Uterus (tissue), 4 donors: Measurements from ENCODE around the gene ELK4. TPM values are rescaled to one million over a fixed set of nuclear protein-coding genes. Genes with fewer than 3 reads are reported as not detected.

ENCODE experiments used
- DNase-seq, 2 donors: peaks; one replicate each; pipeline ENCODE4 v3.0.0-alpha.2; 2019 to 2020
- H3K27ac ChIP-seq, 2 donors: fragments of 200-600 bp; sonication (generic); 1 replicate in 1 of 2; 2 replicates in 1 of 2; pipeline ENCODE4 v1.5.1; 2016 to 2018
- H3K27me3 ChIP-seq, 2 donors: fragments of 200-600 bp; sonication (generic); one replicate each; pipeline ENCODE4 v1.5.1; 2018 to 2019; ENCODE audit warnings: control low read depth in 1 of 2
- H3K36me3 ChIP-seq, 2 donors: fragments of 200-600 bp; sonication (generic); one replicate each; pipeline ENCODE4 v1.5.1; 2019; ENCODE audit warnings: control low read depth in 1 of 2
- H3K4me1 ChIP-seq, 2 donors: fragments of 200-600 bp; sonication (generic); one replicate each; pipeline ENCODE4 v1.5.1; 2018 to 2019; ENCODE audit warnings: control low read depth in 1 of 2
- H3K4me3 ChIP-seq, 2 donors: fragments of 200-600 bp; sonication (generic); 1 replicate in 1 of 2; 2 replicates in 1 of 2; pipeline ENCODE4 v1.5.1; 2018 to 2019; ENCODE audit warnings: mild to moderate bottlenecking in 1 of 2
- H3K9me3 ChIP-seq, 2 donors: fragments of 200-600 bp; sonication (generic); one replicate each; pipeline ENCODE4 v1.5.1; 2019; ENCODE audit warnings: control low read depth in 1 of 2
- CTCF ChIP-seq, 4 experiments: fragments of 200-600 bp in 2 of 4; fragments of 450-650 bp in 2 of 4; sonication (generic) in 2 of 4; IDR thresholded peaks; one replicate each; pipeline ENCODE4 v1.5.1; 2016 to 2019; ENCODE audit warnings: antibody characterized with exemption in 4 of 4, mild to moderate bottlenecking in 2 of 4, moderate library complexity in 1 of 4
- POLR2A ChIP-seq, 2 donors: fragments of 450-650 bp; IDR thresholded peaks; one replicate each; pipeline ENCODE4 v1.6.1; 2016; ENCODE audit warnings: antibody characterized with exemption in 2 of 2, mild to moderate bottlenecking in 1 of 2, moderate library complexity in 1 of 2
- intact Hi-C: fragments of 100-400 bp; cut with DNase I; formaldehyde crosslinking; loops from one replicate; pipeline ENCODE4 v1.15.1; 2023; ENCODE audit warnings: low total_unique reads
- total RNA-seq, 4 donors: library from RNA; depleted of rRNA in 3 of 4; stranded (reverse); fragments of >200 nt in 3 of 4; gene quantifications; one replicate each; pipeline versions ENCODE4 v1.1.0 to v1.2.4, GENCODE V29; 2014 to 2023
- donor health status: DM: yes; HTN: yes; CAD: no.

Gene ELK4
- total RNA-seq, 4 donors from 2014 or later, result 17.9 to 97.7 (median 26.7) TPM

- Histone ChIP-seq H3K27me3 (no peaks in the 10 kb centered on the region), H3K4me1 (no peaks in the 10 kb centered on the region), H3K4me3 (no peak overlapping the region), H3K36me3 (no peaks in the 10 kb centered on the region), H3K9me3 (no peaks in the 10 kb centered on the region), H3K27ac (no peak overlapping the region)
- no peak for DNase-seq
- intact Hi-C loops, result no loop called here
- no peak for TF ChIP-seq CTCF (IDR thresholded peaks at IDR 0.05)
- TF ChIP-seq POLR2A (IDR thresholded peaks at IDR 0.05), result no peak
Observed at GRCh38 chr1:205670611-205671430, 39.0 kb upstream of the ELK4 start.

GRCh38 chr1:205670150-205670446 lies 38.3 kb upstream of the ELK4 start:
- no peak for DNase-seq
- Histone ChIP-seq H3K9me3 (no peaks in the 10 kb centered on the region), H3K27ac (no peak overlapping the region), H3K4me3 (no peak overlapping the region), H3K27me3 (no peaks in the 10 kb centered on the region), H3K36me3 (no peaks in the 10 kb centered on the region), H3K4me1 (no peaks in the 10 kb centered on the region)
- TF ChIP-seq CTCF (IDR thresholded peaks at IDR 0.05) (no peak), POLR2A (IDR thresholded peaks at IDR 0.05) (no peak)
- intact Hi-C loops, result no loop called here

- Histone ChIP-seq H3K27ac (no peak overlapping the region), H3K36me3 (no peaks in the 10 kb centered on the region), H3K4me3 (no peak overlapping the region), H3K27me3 (no peaks in the 10 kb centered on the region), H3K4me1 (no peaks in the 10 kb centered on the region), H3K9me3 (no peaks in the 10 kb centered on the region)
- TF ChIP-seq CTCF (IDR thresholded peaks at IDR 0.05) (no peak), POLR2A (IDR thresholded peaks at IDR 0.05) (no peak)
- intact Hi-C loops, result no loop called here
- no peak for DNase-seq
Observed at GRCh38 chr1:205669341-205670149, 37.7 kb upstream of the ELK4 start.

- H3K9me3 ChIP-seq, result no peaks in the 10 kb centered on the region
- H3K4me1 ChIP-seq, result no peaks in the 10 kb centered on the region
- no peak overlapping the region for H3K27ac ChIP-seq
- no peak overlapping the region for H3K4me3 ChIP-seq
- DNase-seq, result no peak
- TF ChIP-seq CTCF (IDR thresholded peaks at IDR 0.05) (no peak), POLR2A (IDR thresholded peaks at IDR 0.05) (no peak)
- intact Hi-C loops, result no loop called here
- no peaks in the 10 kb centered on the region for H3K27me3 ChIP-seq
- no peaks in the 10 kb centered on the region for H3K36me3 ChIP-seq
Observed at GRCh38 chr1:205668951-205669340, 37.1 kb upstream of the ELK4 start.
